ENCODE measurements around the gene CALB2. TPM values are rescaled to one million over a fixed set of nuclear protein-coding genes. Genes with fewer than 3 reads are reported as not detected.

Gene CALB2
- total and polyA plus RNA-seq, 2 donors (not counting 3 experiments of a cell fraction or from before 2014, with no cell fraction given) = not detected

DNA sequence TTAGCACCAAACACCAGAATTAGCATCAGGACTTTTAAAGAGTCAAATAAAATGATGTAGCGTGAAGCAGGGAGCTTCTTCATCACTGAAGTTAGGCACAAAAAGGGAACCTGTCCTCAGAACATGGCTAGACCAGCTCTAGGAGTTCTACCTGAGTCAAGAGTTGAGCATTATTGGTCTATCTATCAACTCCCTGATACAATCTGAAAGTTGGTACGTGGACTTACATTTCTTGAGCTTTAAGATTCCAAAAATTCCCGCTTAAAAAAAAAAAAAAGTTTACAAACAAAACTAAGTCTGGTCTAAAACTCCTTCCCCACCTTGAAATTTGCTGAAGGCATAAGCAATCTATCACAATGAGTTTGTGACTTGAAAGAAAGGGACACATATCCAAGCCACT is 71.1 kb downstream of the CALB2 start:
- ChIA-PET CTCF (interaction anchor here (0.7 to 5.1 kb wide), 5 partner anchors 9 to 181 kb away, joined by 3 to 37 read pairs (median 4); no protein-coding TSS in a partner anchor), POLR2A (no interaction called here)
- TF ChIP-seq MYC (IDR thresholded peaks at IDR 0.05; ENCODE audit: low read depth, low read length) (no peak), JUN (IDR thresholded peaks at IDR 0.05; ENCODE audit: borderline replicate concordance, insufficient read depth, insufficient read length, low read depth) (no peak), POLR2A (IDR thresholded peaks at IDR 0.05; ENCODE audit: low read depth, low read length) (no peak), GATA2 (IDR thresholded peaks at IDR 0.05; ENCODE audit: insufficient read depth, insufficient read length, low read depth, low read length) (no peak), POLR2AphosphoS5 (IDR thresholded peaks at IDR 0.05; ENCODE audit: insufficient read depth, low read depth, low read length) (no peak), FOS (IDR thresholded peaks at IDR 0.05; ENCODE audit: borderline replicate concordance, insufficient read depth, low read length) (no peak), EZH2 (IDR thresholded peaks at IDR 0.05; ENCODE audit: borderline replicate concordance, low read depth, low read length, severe bottlenecking) (no peak)
- TF ChIP-seq, protein P1, sequence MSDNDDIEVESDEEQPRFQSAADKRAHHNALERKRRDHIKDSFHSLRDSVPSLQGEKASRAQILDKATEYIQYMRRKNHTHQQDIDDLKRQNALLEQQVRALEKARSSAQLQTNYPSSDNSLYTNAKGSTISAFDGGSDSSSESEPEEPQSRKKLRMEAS (IDR thresholded peaks at IDR 0.05; ENCODE audit: insufficient read depth, insufficient read length) = no peak
- TF ChIP-seq, protein P2, sequence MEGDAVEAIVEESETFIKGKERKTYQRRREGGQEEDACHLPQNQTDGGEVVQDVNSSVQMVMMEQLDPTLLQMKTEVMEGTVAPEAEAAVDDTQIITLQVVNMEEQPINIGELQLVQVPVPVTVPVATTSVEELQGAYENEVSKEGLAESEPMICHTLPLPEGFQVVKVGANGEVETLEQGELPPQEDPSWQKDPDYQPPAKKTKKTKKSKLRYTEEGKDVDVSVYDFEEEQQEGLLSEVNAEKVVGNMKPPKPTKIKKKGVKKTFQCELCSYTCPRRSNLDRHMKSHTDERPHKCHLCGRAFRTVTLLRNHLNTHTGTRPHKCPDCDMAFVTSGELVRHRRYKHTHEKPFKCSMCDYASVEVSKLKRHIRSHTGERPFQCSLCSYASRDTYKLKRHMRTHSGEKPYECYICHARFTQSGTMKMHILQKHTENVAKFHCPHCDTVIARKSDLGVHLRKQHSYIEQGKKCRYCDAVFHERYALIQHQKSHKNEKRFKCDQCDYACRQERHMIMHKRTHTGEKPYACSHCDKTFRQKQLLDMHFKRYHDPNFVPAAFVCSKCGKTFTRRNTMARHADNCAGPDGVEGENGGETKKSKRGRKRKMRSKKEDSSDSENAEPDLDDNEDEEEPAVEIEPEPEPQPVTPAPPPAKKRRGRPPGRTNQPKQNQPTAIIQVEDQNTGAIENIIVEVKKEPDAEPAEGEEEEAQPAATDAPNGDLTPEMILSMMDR (IDR thresholded peaks at IDR 0.05; ENCODE audit: extremely low read depth in 1 of 2, insufficient read depth in 1 of 2, low read depth in 1 of 2, low read length in 2 of 2) = no peak
- Histone ChIP-seq H3K27ac (ENCODE audit: insufficient read depth, low read depth, low read length) (no peak overlapping the region), H4K20me1 (replicated peaks; ENCODE audit: control insufficient read depth, extremely low read depth, insufficient read depth, low read length) (no peaks in the 10 kb centered on the region), H3K9me3 (replicated peaks; ENCODE audit: control insufficient read depth, insufficient read depth, low read length) (no peaks in the 10 kb centered on the region), H3K4me3 (replicated peaks in 1 of 3; ENCODE audit: insufficient read depth in 1 of 3, low read depth in 1 of 3, low read length in 3 of 3) (no peak overlapping the region), H3K4me1 (ENCODE audit: control insufficient read depth, extremely low read depth, insufficient read depth, low read length) (no peaks in the 10 kb centered on the region), H2AFZ (ENCODE audit: low read depth, low read length) (no peak overlapping the region), H3K9me1 (replicated peaks; ENCODE audit: control insufficient read depth, extremely low read depth, insufficient read depth, low read length) (no peaks in the 10 kb centered on the region), H3K4me2 (ENCODE audit: insufficient read depth, low read length) (no peak overlapping the region), H3K27me3 (ENCODE audit: control insufficient read depth in 2 of 2, insufficient read depth in 2 of 2, low read length in 2 of 2) (peaks cover 3 to 7% of the 10 kb centered on the region in 2 experiments), H3K36me3 (ENCODE audit: control insufficient read depth in 2 of 2, extremely low read depth in 1 of 2, insufficient read depth in 2 of 2, low read length in 2 of 2) (no peaks in the 10 kb centered on the region), H3K79me2 (ENCODE audit: control insufficient read depth, insufficient read depth, low read length) (no peaks in the 10 kb centered on the region), H3K9ac (replicated peaks; ENCODE audit: extremely low read depth, insufficient read depth, low read length) (no peak overlapping the region)
- BruUV-seq (replicated peaks) = no TSS peak
- DNase-seq (ENCODE audit: low read depth, low spot score) (no peak), FAIRE-seq (no peak)
- dilution Hi-C loops (cut with MboI; ENCODE audit: extremely low pct_ligation_motif_present, low sequenced_read_pairs) (no loop called here), intact Hi-C loops (cut with micrococcal nuclease) (no loop called here)
